Hepatocyte (in vitro differentiated cells): ENCODE results near the gene ARHGDIB. TPM values are rescaled to one million over a fixed set of nuclear protein-coding genes. Genes with fewer than 3 reads are reported as not detected.

Experiments used
- DNase-seq: peaks from one replicate; pipeline ENCODE4 v3.0.0-alpha.2; 2016; ENCODE audit warnings: low spot score
- H2AFZ ChIP-seq: fragments of 200-600 bp; sonication (generic); 2 replicates; pipeline ENCODE4 v1.6.0; 2016; ENCODE audit warnings: antibody characterized with exemption, mild to moderate bottlenecking
- H3K27ac ChIP-seq: fragments of 200-600 bp; sonication (generic); 2 replicates; pipeline ENCODE4 v1.5.1; 2016; ENCODE audit warnings: mild to moderate bottlenecking
- H3K27me3 ChIP-seq: fragments of 200-600 bp; sonication (generic); 2 replicates; pipeline ENCODE4 v1.6.1; 2016
- H3K36me3 ChIP-seq: fragments of 200-600 bp; sonication (generic); replicated peaks from 2 replicates; pipeline ENCODE4 v1.5.1; 2016; ENCODE audit warnings: low read depth; ENCODE audit not compliant: insufficient read depth
- H3K4me1 ChIP-seq: fragments of 200-600 bp; sonication (generic); 2 replicates; pipeline ENCODE4 v1.5.1; 2016; ENCODE audit warnings: mild to moderate bottlenecking, moderate library complexity; ENCODE audit not compliant: insufficient read depth
- H3K4me2 ChIP-seq: fragments of 200-600 bp; sonication (generic); 2 replicates; pipeline ENCODE4 v1.6.0; 2016
- H3K4me3 ChIP-seq: fragments of 200-600 bp; sonication (generic); 2 replicates; pipeline ENCODE4 v1.5.1; 2016; ENCODE audit warnings: mild to moderate bottlenecking
- H3K79me2 ChIP-seq: fragments of 200-600 bp; sonication (generic); 2 replicates; pipeline ENCODE4 v1.6.0; 2017; ENCODE audit warnings: mild to moderate bottlenecking
- H3K9me2 ChIP-seq: fragments of 200-600 bp; sonication (generic); replicated peaks from 2 replicates; pipeline ENCODE4 v1.6.0; 2017; ENCODE audit warnings: mild to moderate bottlenecking; ENCODE audit not compliant: insufficient read depth
- H3K9me3 ChIP-seq: fragments of 200-600 bp; sonication (generic); 2 replicates; pipeline ENCODE4 v1.5.1; 2016; ENCODE audit warnings: low read depth, mild to moderate bottlenecking
- H4K20me1 ChIP-seq: fragments of 200-600 bp; sonication (generic); 2 replicates; pipeline ENCODE4 v1.6.0; 2016; ENCODE audit warnings: mild to moderate bottlenecking; ENCODE audit not compliant: insufficient read depth, poor library complexity, severe bottlenecking
- CTCF ChIP-seq: fragments of 200-600 bp; sonication (generic); IDR thresholded peaks from 2 replicates; pipeline ENCODE4 v1.5.1; 2016; ENCODE audit warnings: antibody characterized with exemption, mild to moderate bottlenecking; ENCODE audit not compliant: poor library complexity
- EZH2 ChIP-seq: fragments of 200-600 bp; sonication (generic); IDR thresholded peaks from 2 replicates; pipeline ENCODE4 v1.6.1; 2016; ENCODE audit warnings: antibody characterized with exemption, mild to moderate bottlenecking, borderline replicate concordance
- EZH2phosphoT487 ChIP-seq: fragments of 200-600 bp; sonication (generic); IDR thresholded peaks from one replicate; pipeline ENCODE4 v1.6.1; 2018; ENCODE audit warnings: antibody characterized with exemption, mild to moderate bottlenecking, low read depth, moderate library complexity; ENCODE audit not compliant: unreplicated experiment, severe bottlenecking
- WGBS: methylation state at CpG from one replicate; pipeline ENCODE4 v1.1.6; 2016; ENCODE audit warnings: low lambda C conversion rate; ENCODE audit errors: missing lambda C conversion rate; 5-methylcytosine and 5-hydroxymethylcytosine counted together
- polyA plus RNA-seq: library from polyadenylated mRNA; unstranded; fragments of >200 nt; fragmentation: Nextera tagmentation; extraction: Ambion mirVana; gene quantifications from 2 replicates; pipeline ENCODE4 v1.2.1, GENCODE V29; 2016
- total RNA-seq: library from RNA; depleted of rRNA; stranded (reverse); fragments of >200 nt; gene quantifications from 2 replicates; pipeline ENCODE4 v1.2.3, GENCODE V29; 2014

The ARHGDIB gene
- total and polyA plus RNA-seq, 2 experiments from 2014 or later: 13.3 to 14.2 TPM

- Histone ChIP-seq H3K4me1 (peaks cover 14% of the 10 kb centered on the region), H3K79me2 (peaks cover 3% of the 10 kb centered on the region), H3K36me3 (no peaks in the 10 kb centered on the region), H3K4me2 (no peak overlapping the region), H2AFZ (no peak overlapping the region), H3K4me3 (no peak overlapping the region), H3K27me3 (no peaks in the 10 kb centered on the region), H3K9me3 (no peaks in the 10 kb centered on the region), H3K27ac (no peak overlapping the region), H4K20me1 (no peaks in the 10 kb centered on the region), H3K9me2 (no peaks in the 10 kb centered on the region)
- no peak for TF ChIP-seq EZH2phosphoT487
- TF ChIP-seq EZH2: no peak
- TF ChIP-seq CTCF: no peak
- DNase-seq: no peak
- 100% methylated on average over 3 of the region's 3 CpGs for WGBS
These were observed 36.9 kb downstream of the ARHGDIB start for GRCh38 chr12:14924541-14924940.

- no peaks in the 10 kb centered on the region for H3K9me2 ChIP-seq
- H2AFZ ChIP-seq: no peak overlapping the region
- H4K20me1 ChIP-seq: no peaks in the 10 kb centered on the region
- no peaks in the 10 kb centered on the region for H3K27me3 ChIP-seq
- H3K4me3 ChIP-seq: no peak overlapping the region
- peaks cover 10% of the 10 kb centered on the region for H3K4me1 ChIP-seq
- TF ChIP-seq CTCF: no peak
- H3K4me2 ChIP-seq: no peak overlapping the region
- H3K36me3 ChIP-seq: no peaks in the 10 kb centered on the region
- no peak overlapping the region for H3K27ac ChIP-seq
- H3K79me2 ChIP-seq: peaks cover 3% of the 10 kb centered on the region
- no peaks in the 10 kb centered on the region for H3K9me3 ChIP-seq
- 93% methylated on average over 2 of the region's 2 CpGs for WGBS
- DNase-seq: no peak
These were observed 37.5 kb downstream of the ARHGDIB start for GRCh38 chr12:14923944-14924343.

- Histone ChIP-seq H3K27ac (no peak overlapping the region), H3K27me3 (no peaks in the 10 kb centered on the region), H3K9me2 (no peaks in the 10 kb centered on the region), H4K20me1 (no peaks in the 10 kb centered on the region), H3K36me3 (no peaks in the 10 kb centered on the region), H3K79me2 (no peaks in the 10 kb centered on the region), H3K4me1 (no peaks in the 10 kb centered on the region), H3K4me2 (no peak overlapping the region), H3K9me3 (no peaks in the 10 kb centered on the region), H3K4me3 (no peak overlapping the region), H2AFZ (no peak overlapping the region)
- TF ChIP-seq EZH2phosphoT487: no peak
- no peak for TF ChIP-seq EZH2
- no peak for TF ChIP-seq CTCF
- WGBS: 92% methylated on average over 2 of the region's 2 CpGs
- no peak for DNase-seq
These were observed 40.2 kb downstream of the ARHGDIB start for GRCh38 chr12:14921218-14921617.

- no peak for DNase-seq
These were observed 40.8 kb downstream of the ARHGDIB start for GRCh38 chr12:14920475-14921126.

More at GRCh38 chr12:14920475-14921126, 40.8 kb downstream of the ARHGDIB start:
- Histone ChIP-seq H3K79me2 (no peaks in the 10 kb centered on the region), H3K4me2 (no peak overlapping the region), H3K36me3 (no peaks in the 10 kb centered on the region), H3K27me3 (no peaks in the 10 kb centered on the region), H3K9me2 (no peaks in the 10 kb centered on the region), H3K4me3 (no peak overlapping the region), H3K4me1 (no peaks in the 10 kb centered on the region), H4K20me1 (no peaks in the 10 kb centered on the region), H2AFZ (no peak overlapping the region), H3K27ac (no peak overlapping the region), H3K9me3 (no peaks in the 10 kb centered on the region)
- 80% methylated on average over 7 of the region's 7 CpGs for WGBS
- TF ChIP-seq EZH2phosphoT487: no peak
- no peak for TF ChIP-seq CTCF
- TF ChIP-seq EZH2: no peak
